HCT116 (cell line): ENCODE data around the gene BMX. TPM values are rescaled to one million over a fixed set of nuclear protein-coding genes. Genes with fewer than 3 reads are reported as not detected.

Experiments
- ATAC-seq: fragments of 200-7000 bp; cut with Tn5 transposase; 2 replicates; pipeline ENCODE4 v1.9.1; 2020; ENCODE audit warnings: mild to moderate bottlenecking, moderate library complexity
- BruUV-seq: library from RNA; stranded (reverse); fragments of 400-500 nt; replicated peaks from 2 replicates; lab custom pipeline; 2021; lab: Mats Ljungman, UMichigan
- CTCF ChIA-PET: fragments of 300-600 bp; sonication (Branson Sonifier 250); formaldehyde crosslinking; loops from one replicate; lab custom pipeline; 2021; ENCODE audit warnings: antibody characterized with exemption; lab: Charles Lee
- POLR2A ChIA-PET: fragments of 300-600, 350-600 bp; sonication (Branson Sonifier 250); formaldehyde crosslinking; loops from one replicate; lab custom pipeline; 2021; ENCODE audit warnings: antibody characterized with exemption; lab: Charles Lee
- RAD21 ChIA-PET, 2 experiments: fragments of 300-600 bp; sonication (Branson Sonifier 250); formaldehyde crosslinking; loops; one replicate each; lab custom pipeline; 2023; ENCODE audit warnings: low total read pairs in 2 of 2; ENCODE audit not compliant: uncharacterized antibody in 2 of 2, unreplicated experiment in 2 of 2, low non-redundant PET in 1 of 2; lab: Charles Lee
- DNase-seq: peaks from one replicate; pipeline ENCODE4 v3.0.0-alpha.2; 2010; ENCODE audit warnings: low read depth, low spot score
- H2AFZ ChIP-seq: fragments of 200-600 bp; shearing (Covaris generic), sonication (generic); 2 replicates; pipeline ENCODE4 v1.6.1; 2017; ENCODE audit warnings: low read depth, mixed run types, mixed read lengths, antibody characterized with exemption, low read length; ENCODE audit not compliant: poor library complexity, severe bottlenecking
- H3K27ac ChIP-seq: 2 replicates; pipeline ENCODE4 v1.5.1; 2012; ENCODE audit warnings: low read depth, low read length
- H3K27me3 ChIP-seq: fragments of 200-600 bp; sonication (generic); 2 replicates; pipeline ENCODE4 v1.6.1; 2016; ENCODE audit warnings: mixed run types, low read length, mixed read lengths; ENCODE audit not compliant: insufficient read depth
- H3K36me3 ChIP-seq, 2 experiments: fragments of 200-500 bp in 1 of 2; fragments of 200-600 bp in 1 of 2; sonication (Bioruptor generic) in 1 of 2; sonication (generic) in 1 of 2; 2 replicates each; pipeline versions ENCODE4 v1.5.1 to v1.6.1; 2014 to 2016; ENCODE audit warnings: low read length in 2 of 2, inconsistent platforms in 1 of 2, mixed read lengths in 1 of 2, mixed run types in 1 of 2; ENCODE audit not compliant: insufficient read depth in 2 of 2, control insufficient read depth in 1 of 2
- H3K4me1 ChIP-seq, 2 experiments: fragments of 200-600 bp in 1 of 2; sonication (generic) in 1 of 2; 2 replicates each; pipeline versions ENCODE4 v1.5.1 to v1.6.1; 2012 to 2017; ENCODE audit warnings: low read length in 2 of 2, inconsistent platforms in 1 of 2, mild to moderate bottlenecking in 1 of 2, mixed read lengths in 1 of 2, mixed run types in 1 of 2, moderate library complexity in 1 of 2; ENCODE audit not compliant: insufficient read depth in 2 of 2, control insufficient read depth in 1 of 2
- H3K4me2 ChIP-seq: fragments of 200-600 bp; sonication (generic); 2 replicates; pipeline ENCODE4 v1.6.1; 2017; ENCODE audit warnings: mixed run types, low read length, mixed read lengths
- H3K4me3 ChIP-seq, 2 experiments: fragments of 200-600 bp in 1 of 2; sonication (generic) in 1 of 2; replicated peaks in 1 of 2; 2 replicates each; pipeline ENCODE4 v1.5.1; 2011 to 2016; ENCODE audit warnings: low read length in 2 of 2, control low read depth in 1 of 2, low read depth in 1 of 2, mild to moderate bottlenecking in 1 of 2, mixed read lengths in 1 of 2, mixed run types in 1 of 2
- H3K79me2 ChIP-seq: fragments of 200-600 bp; sonication (generic); 2 replicates; pipeline ENCODE4 v1.6.1; 2017; ENCODE audit warnings: mild to moderate bottlenecking, mixed run types, low read length, moderate library complexity, mixed read lengths; ENCODE audit not compliant: insufficient read depth
- H3K9ac ChIP-seq: fragments of 200-600 bp; sonication (generic); 2 replicates; pipeline ENCODE4 v1.6.1; 2016; ENCODE audit warnings: low read length, mixed read lengths
- H3K9me2 ChIP-seq: fragments of 200-600 bp; sonication (generic), shearing (Covaris generic); 2 replicates; pipeline ENCODE4 v1.6.1; 2017; ENCODE audit warnings: mixed run types, mild to moderate bottlenecking, moderate library complexity; ENCODE audit not compliant: insufficient read depth
- H3K9me3 ChIP-seq, 2 experiments: fragments of 200-500 bp in 1 of 2; fragments of 200-600 bp in 1 of 2; sonication (Bioruptor generic) in 1 of 2; sonication (generic) in 1 of 2; 2 replicates each; pipeline ENCODE4 v1.6.1; 2014 to 2017; ENCODE audit warnings: low read length in 2 of 2, mixed read lengths in 2 of 2, inconsistent platforms in 1 of 2, low read depth in 1 of 2, mild to moderate bottlenecking in 1 of 2, mixed run types in 1 of 2, moderate library complexity in 1 of 2; ENCODE audit not compliant: control insufficient read depth in 1 of 2, insufficient read depth in 1 of 2
- H4K20me1 ChIP-seq: fragments of 200-600 bp; sonication (generic), shearing (Covaris generic); 2 replicates; pipeline ENCODE4 v1.6.1; 2017; ENCODE audit warnings: mixed run types, mild to moderate bottlenecking, moderate library complexity; ENCODE audit not compliant: insufficient read depth
- ATF3 ChIP-seq: IDR thresholded peaks from 2 replicates; pipeline ENCODE4 v1.6.1; 2012
- EGR1 ChIP-seq: IDR thresholded peaks from 2 replicates; pipeline ENCODE4 v1.6.1; 2012; ENCODE audit warnings: low read depth
- EZH2 ChIP-seq: fragments of 200-600 bp; sonication (generic); IDR thresholded peaks from 2 replicates; pipeline ENCODE4 v1.6.1; 2017; ENCODE audit warnings: antibody characterized with exemption, mixed run types
- EZH2phosphoT487 ChIP-seq: fragments of 200-600 bp; IDR thresholded peaks from 2 replicates; pipeline ENCODE4 v1.6.1; 2018; ENCODE audit warnings: antibody characterized with exemption, borderline replicate concordance
- FOSL1 ChIP-seq: IDR thresholded peaks from 2 replicates; pipeline ENCODE4 v1.6.1; 2012; ENCODE audit warnings: low read depth
- JUND ChIP-seq: IDR thresholded peaks from 2 replicates; pipeline ENCODE4 v1.6.1; 2012
- MAX ChIP-seq: IDR thresholded peaks from 2 replicates; pipeline ENCODE4 v1.6.1; 2012
- POLR2A ChIP-seq: IDR thresholded peaks from 2 replicates; pipeline ENCODE4 v1.7.0; 2011; ENCODE audit warnings: borderline replicate concordance; ENCODE audit not compliant: insufficient read depth, insufficient read length; ENCODE audit errors: extremely low read depth
- RAD21 ChIP-seq: IDR thresholded peaks from 2 replicates; pipeline ENCODE4 v1.6.1; 2012; ENCODE audit warnings: low read depth, mild to moderate bottlenecking
- REST ChIP-seq: IDR thresholded peaks from 2 replicates; pipeline ENCODE4 v1.6.1; 2012; ENCODE audit warnings: low read depth
- SIN3A ChIP-seq: IDR thresholded peaks from 2 replicates; pipeline ENCODE4 v1.6.1; 2012; ENCODE audit warnings: low read depth
- SP1 ChIP-seq: IDR thresholded peaks from 2 replicates; pipeline ENCODE4 v1.6.1; 2012; ENCODE audit warnings: low read depth
- SRF ChIP-seq: IDR thresholded peaks from 2 replicates; pipeline ENCODE4 v1.6.1; 2012; ENCODE audit warnings: low read depth
- ZBTB33 ChIP-seq: IDR thresholded peaks from 2 replicates; pipeline ENCODE4 v1.6.1; 2011; ENCODE audit warnings: mild to moderate bottlenecking, low read length, moderate library complexity; ENCODE audit not compliant: insufficient replicate concordance; ENCODE audit errors: extremely low read depth
- ZFX ChIP-seq: fragments of 450-650 bp; IDR thresholded peaks from 2 replicates; pipeline ENCODE4 v1.6.1; 2017
- ZNF274 ChIP-seq: fragments of 200-500 bp; sonication (Bioruptor generic); IDR thresholded peaks from 2 replicates; pipeline ENCODE4 v1.6.1; 2014; ENCODE audit warnings: mild to moderate bottlenecking, low read depth, low read length, inconsistent platforms
- intact Hi-C: fragments of 100-400 bp; cut with micrococcal nuclease; formaldehyde crosslinking; loops from 2 replicates; pipeline ENCODE4 v1.10.0; 2022
- total RNA-seq: library from RNA; stranded (reverse); gene quantifications from one replicate; pipeline ENCODE4 v1.2.1, GENCODE V29; 2021; ENCODE audit not compliant: unreplicated experiment

The BMX gene
- total RNA-seq, 1 experiment from 2014 or later: not detected

GRCh38 chrX:15512401-15512965 lies 11.9 kb downstream of the BMX start (continued):
- TF ChIP-seq REST: no peak
- no peak for TF ChIP-seq ZNF274
- no peak for TF ChIP-seq RAD21
- TF ChIP-seq SIN3A: no peak
- TF ChIP-seq, all 23 proteins: peak for 0

GRCh38 chrX:15514279-15514678 lies 13.7 kb downstream of the BMX start:
- no peak overlapping the region for H3K4me3 ChIP-seq
- no peaks in the 10 kb centered on the region for H3K9me2 ChIP-seq
- ChIA-PET POLR2A (no interaction called here), CTCF (no interaction called here), RAD21 (no interaction called here)
- no peak overlapping the region for H3K4me2 ChIP-seq
- no peak overlapping the region for H3K9ac ChIP-seq
- intact Hi-C loops: no loop called here
- no peaks in the 10 kb centered on the region for H3K36me3 ChIP-seq
- no TSS peak for BruUV-seq
- H3K9me3 ChIP-seq: no peaks in the 10 kb centered on the region
- H3K27ac ChIP-seq: no peak overlapping the region
- no peak overlapping the region for H2AFZ ChIP-seq
- ATAC-seq (no peak), DNase-seq (no peak)
- no peaks in the 10 kb centered on the region for H4K20me1 ChIP-seq
- H3K4me1 ChIP-seq: no peaks in the 10 kb centered on the region
- no peaks in the 10 kb centered on the region for H3K27me3 ChIP-seq
- H3K79me2 ChIP-seq: no peaks in the 10 kb centered on the region
- no peak for TF ChIP-seq ATF3
- no peak for TF ChIP-seq JUND
- no peak for TF ChIP-seq ZNF274
- TF ChIP-seq REST: no peak
- no peak for TF ChIP-seq EGR1
- TF ChIP-seq SRF: no peak
- no peak for TF ChIP-seq SIN3A
- no peak for TF ChIP-seq MAX
- no peak for TF ChIP-seq POLR2A
- TF ChIP-seq ZBTB33: no peak
- TF ChIP-seq SP1: no peak
- TF ChIP-seq EZH2phosphoT487: no peak
- TF ChIP-seq ZFX: no peak
- TF ChIP-seq EZH2: no peak
- TF ChIP-seq FOSL1: no peak
